SK-N-SH treated with all-trans-retinoic acid at 6 μM for 48 hours (cell line): Measurements from ENCODE around the gene GAREM1.

Experiments used
- ATAC-seq: fragments of 200-7000 bp; cut with Tn5 transposase; 3 replicates; pipeline ENCODE4 v1.9.1; 2020; ENCODE audit warnings: mild to moderate bottlenecking, moderate library complexity
- ARNTL ChIP-seq: fragments of 450-650 bp; formaldehyde crosslinking; IDR thresholded peaks from 2 replicates; pipeline ENCODE4 v1.5.0; 2020; ENCODE audit warnings: low read depth, mild to moderate bottlenecking, moderate library complexity, borderline replicate concordance
- BACH2 ChIP-seq: fragments of 250-450 bp; sonication (Bioruptor Pico); IDR thresholded peaks from 2 replicates; pipeline ENCODE4 v1.9.0; 2021; ENCODE audit warnings: mild to moderate bottlenecking, borderline replicate concordance
- CSDC2 ChIP-seq: fragments of 250-450 bp; sonication (Bioruptor Pico); IDR thresholded peaks from 2 replicates; pipeline ENCODE4 v1.5.0; 2020; ENCODE audit warnings: mild to moderate bottlenecking, moderate library complexity
- GLIS3 ChIP-seq: fragments of 250-450 bp; sonication (Bioruptor Pico); IDR thresholded peaks from 2 replicates; pipeline ENCODE4 v1.5.0; 2020; ENCODE audit warnings: mild to moderate bottlenecking, moderate library complexity
- ISL1 ChIP-seq: fragments of 250-450 bp; sonication (Bioruptor Pico); IDR thresholded peaks from 2 replicates; pipeline ENCODE4 v2.1.2; 2022; ENCODE audit warnings: mild to moderate bottlenecking, moderate library complexity
- OSR1 ChIP-seq: fragments of 250-450 bp; sonication (Bioruptor Pico); IDR thresholded peaks from 2 replicates; pipeline ENCODE4 v1.8.0; 2022; ENCODE audit warnings: moderate library complexity, mild to moderate bottlenecking, inconsistent platforms
- PATZ1 ChIP-seq: fragments of 250-450 bp; sonication (Bioruptor Pico); IDR thresholded peaks from 2 replicates; pipeline ENCODE4 v1.8.0; 2020; ENCODE audit warnings: mild to moderate bottlenecking, moderate library complexity, borderline replicate concordance
- RARB ChIP-seq: fragments of 250-450 bp; sonication (Bioruptor Pico); IDR thresholded peaks from 2 replicates; pipeline ENCODE4 v1.8.0; 2021; ENCODE audit warnings: mild to moderate bottlenecking, moderate library complexity
- SNAI2 ChIP-seq: fragments of 250-450 bp; sonication (Bioruptor Pico); IDR thresholded peaks from 2 replicates; pipeline ENCODE4 v1.5.0; 2020; ENCODE audit warnings: mild to moderate bottlenecking, moderate library complexity
- TCF4 ChIP-seq: fragments of 250-450 bp; sonication (Bioruptor Pico); IDR thresholded peaks from 2 replicates; pipeline ENCODE4 v1.8.0; 2021; ENCODE audit warnings: mild to moderate bottlenecking, moderate library complexity, borderline replicate concordance
- TOX ChIP-seq: fragments of 250-450 bp; sonication (Bioruptor Pico); IDR thresholded peaks from 2 replicates; pipeline ENCODE4 v1.8.0; 2021; ENCODE audit warnings: mild to moderate bottlenecking, moderate library complexity, borderline replicate concordance
- ZC3H10 ChIP-seq: fragments of 250-450 bp; sonication (Bioruptor Pico); IDR thresholded peaks from 2 replicates; pipeline ENCODE4 v1.5.1; 2021; ENCODE audit warnings: mild to moderate bottlenecking, moderate library complexity
- ZFP3 ChIP-seq: fragments of 250-450 bp; sonication (Bioruptor Pico); IDR thresholded peaks from 2 replicates; pipeline ENCODE4 v1.5.0; 2020; ENCODE audit warnings: mild to moderate bottlenecking, moderate library complexity
- ZFP30 ChIP-seq: fragments of 450-650 bp; formaldehyde crosslinking; IDR thresholded peaks from 2 replicates; pipeline ENCODE4 v1.5.0; 2022; ENCODE audit warnings: mild to moderate bottlenecking, moderate library complexity
- ZNF565 ChIP-seq: fragments of 450-650 bp; formaldehyde crosslinking; conservative IDR thresholded peaks from 2 replicates; pipeline ENCODE4 v1.5.0; 2020; ENCODE audit warnings: low read depth, mild to moderate bottlenecking, moderate library complexity
- ZNF70 ChIP-seq: fragments of 450-650 bp; formaldehyde crosslinking; IDR thresholded peaks from 2 replicates; pipeline ENCODE4 v1.5.0; 2020; ENCODE audit warnings: mild to moderate bottlenecking, moderate library complexity
- TF ChIP-seq, protein P1 (sequence below): fragments of 250-450 bp; sonication (Bioruptor Pico); IDR thresholded peaks from 2 replicates; pipeline ENCODE4 v1.8.0; 2021; ENCODE audit warnings: low read depth, mild to moderate bottlenecking, moderate library complexity, borderline replicate concordance
- TF ChIP-seq, protein P2 (sequence below): fragments of 250-450 bp; sonication (Bioruptor Pico); IDR thresholded peaks from 2 replicates; pipeline ENCODE4 v1.5.1; 2020; ENCODE audit warnings: low read depth, mild to moderate bottlenecking, moderate library complexity
- TF ChIP-seq, protein P3 (sequence below): fragments of 250-450 bp; sonication (Bioruptor Pico); IDR thresholded peaks from 2 replicates; pipeline ENCODE4 v1.5.1; 2021; ENCODE audit warnings: mild to moderate bottlenecking, moderate library complexity

Gene GAREM1

DNA sequence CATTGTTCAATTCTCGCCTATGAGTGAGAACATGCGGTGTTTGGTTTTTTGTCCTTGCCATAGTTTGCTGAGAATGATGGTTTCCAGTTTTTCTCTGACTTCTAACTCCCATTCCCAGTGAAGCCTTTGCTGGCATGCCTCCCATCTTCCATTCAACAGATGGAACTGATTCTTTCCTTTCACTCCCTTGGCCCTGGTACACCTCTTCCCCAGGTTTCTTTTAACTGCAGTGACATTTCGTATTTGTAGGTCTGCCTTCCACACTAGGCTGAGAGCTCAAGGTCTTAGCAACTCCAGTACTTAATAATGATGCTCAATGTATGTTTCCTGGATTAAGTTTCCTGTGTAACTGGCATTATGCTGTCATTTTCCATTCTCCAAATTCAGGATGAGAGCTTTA, 48.5 kb downstream of the GAREM1 start:
- peak; percentile 87 for ATAC-seq
- no peak for TF ChIP-seq GLIS3
- TF ChIP-seq ZFP30 (CRISPR knock-in tag) = no peak
- no peak for TF ChIP-seq ZNF70
- no peak for TF ChIP-seq ARNTL (CRISPR knock-in tag)
- TF ChIP-seq ZC3H10 (CRISPR knock-in tag) = no peak
- TF ChIP-seq ZFP3 (CRISPR knock-in tag) = no peak
- TF ChIP-seq TCF4 (CRISPR knock-in tag) = no peak
- TF ChIP-seq, protein P1, sequence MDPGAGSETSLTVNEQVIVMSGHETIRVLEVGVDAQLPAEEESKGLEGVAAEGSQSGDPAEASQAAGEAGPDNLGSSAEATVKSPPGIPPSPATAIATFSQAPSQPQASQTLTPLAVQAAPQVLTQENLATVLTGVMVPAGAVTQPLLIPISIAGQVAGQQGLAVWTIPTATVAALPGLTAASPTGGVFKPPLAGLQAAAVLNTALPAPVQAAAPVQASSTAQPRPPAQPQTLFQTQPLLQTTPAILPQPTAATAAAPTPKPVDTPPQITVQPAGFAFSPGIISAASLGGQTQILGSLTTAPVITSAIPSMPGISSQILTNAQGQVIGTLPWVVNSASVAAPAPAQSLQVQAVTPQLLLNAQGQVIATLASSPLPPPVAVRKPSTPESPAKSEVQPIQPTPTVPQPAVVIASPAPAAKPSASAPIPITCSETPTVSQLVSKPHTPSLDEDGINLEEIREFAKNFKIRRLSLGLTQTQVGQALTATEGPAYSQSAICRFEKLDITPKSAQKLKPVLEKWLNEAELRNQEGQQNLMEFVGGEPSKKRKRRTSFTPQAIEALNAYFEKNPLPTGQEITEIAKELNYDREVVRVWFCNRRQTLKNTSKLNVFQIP = no peak
- no peak for TF ChIP-seq SNAI2 (CRISPR knock-in tag)
- no peak for TF ChIP-seq PATZ1 (CRISPR knock-in tag)
- TF ChIP-seq CSDC2 = no peak
- TF ChIP-seq, protein P2, sequence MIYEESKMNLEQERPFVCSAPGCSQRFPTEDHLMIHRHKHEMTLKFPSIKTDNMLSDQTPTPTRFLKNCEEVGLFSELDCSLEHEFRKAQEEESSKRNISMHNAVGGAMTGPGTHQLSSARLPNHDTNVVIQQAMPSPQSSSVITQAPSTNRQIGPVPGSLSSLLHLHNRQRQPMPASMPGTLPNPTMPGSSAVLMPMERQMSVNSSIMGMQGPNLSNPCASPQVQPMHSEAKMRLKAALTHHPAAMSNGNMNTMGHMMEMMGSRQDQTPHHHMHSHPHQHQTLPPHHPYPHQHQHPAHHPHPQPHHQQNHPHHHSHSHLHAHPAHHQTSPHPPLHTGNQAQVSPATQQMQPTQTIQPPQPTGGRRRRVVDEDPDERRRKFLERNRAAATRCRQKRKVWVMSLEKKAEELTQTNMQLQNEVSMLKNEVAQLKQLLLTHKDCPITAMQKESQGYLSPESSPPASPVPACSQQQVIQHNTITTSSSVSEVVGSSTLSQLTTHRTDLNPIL = no peak
- no peak for TF ChIP-seq OSR1 (CRISPR knock-in tag)
- TF ChIP-seq, protein P3, sequence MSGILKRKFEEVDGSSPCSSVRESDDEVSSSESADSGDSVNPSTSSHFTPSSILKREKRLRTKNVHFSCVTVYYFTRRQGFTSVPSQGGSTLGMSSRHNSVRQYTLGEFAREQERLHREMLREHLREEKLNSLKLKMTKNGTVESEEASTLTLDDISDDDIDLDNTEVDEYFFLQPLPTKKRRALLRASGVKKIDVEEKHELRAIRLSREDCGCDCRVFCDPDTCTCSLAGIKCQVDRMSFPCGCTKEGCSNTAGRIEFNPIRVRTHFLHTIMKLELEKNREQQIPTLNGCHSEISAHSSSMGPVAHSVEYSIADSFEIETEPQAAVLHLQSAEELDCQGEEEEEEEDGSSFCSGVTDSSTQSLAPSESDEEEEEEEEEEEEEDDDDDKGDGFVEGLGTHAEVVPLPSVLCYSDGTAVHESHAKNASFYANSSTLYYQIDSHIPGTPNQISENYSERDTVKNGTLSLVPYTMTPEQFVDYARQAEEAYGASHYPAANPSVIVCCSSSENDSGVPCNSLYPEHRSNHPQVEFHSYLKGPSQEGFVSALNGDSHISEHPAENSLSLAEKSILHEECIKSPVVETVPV (CRISPR knock-in tag) = no peak

GRCh38 chr18:32420084-32420750, 50.5 kb downstream of the GAREM1 start:
- ATAC-seq = no peak
- TF ChIP-seq RARB (CRISPR knock-in tag) (no peak), ISL1 (CRISPR knock-in tag) (no peak), ZNF70 (no peak), ARNTL (CRISPR knock-in tag) (no peak), BACH2 (CRISPR knock-in tag) (no peak), TOX (CRISPR knock-in tag) (no peak), GLIS3 (no peak)
- TF ChIP-seq, protein P2 = no peak
- TF ChIP-seq, protein P1 = no peak
- TF ChIP-seq, protein P3 (CRISPR knock-in tag) = no peak

DNA sequence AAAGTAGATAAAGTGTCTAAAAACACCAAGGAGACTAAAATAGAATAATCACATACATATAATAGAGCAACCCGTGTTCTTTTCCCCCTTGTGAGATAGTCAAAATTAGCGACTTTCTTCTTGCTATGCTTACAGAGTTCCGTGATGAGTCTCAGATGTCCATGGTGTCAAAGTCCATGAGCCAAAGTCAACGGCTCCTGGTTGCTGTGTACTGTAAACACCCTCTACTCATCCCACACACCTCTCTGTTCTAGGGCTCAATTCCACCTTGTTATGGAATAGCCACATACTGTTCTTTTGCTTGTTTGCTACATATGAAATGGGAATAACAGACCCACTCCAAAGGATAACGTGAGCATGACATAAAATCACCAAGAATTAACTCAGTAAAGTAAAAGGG, 52.5 kb downstream of the GAREM1 start:
- no peak for ATAC-seq
- TF ChIP-seq, protein P1 = no peak
- TF ChIP-seq RARB (CRISPR knock-in tag) (no peak), ZFP30 (CRISPR knock-in tag) (no peak), ZNF565 (CRISPR knock-in tag) (no peak), ISL1 (CRISPR knock-in tag) (no peak), OSR1 (CRISPR knock-in tag) (no peak), BACH2 (CRISPR knock-in tag) (no peak), PATZ1 (CRISPR knock-in tag) (no peak)
